ENCODE measurements around the gene BEGAIN.

BEGAIN gene

GRCh38 chr14:100567877-100568163 lies 19.4 kb downstream of the BEGAIN start:
- DNase-seq (ENCODE audit: low read depth), result no peak

GRCh38 chr14:100567009-100567876 lies 20.0 kb downstream of the BEGAIN start:
- DNase-seq (ENCODE audit: low read depth), result no peak

GRCh38 chr14:100566586-100566985 lies 20.6 kb downstream of the BEGAIN start:
- no peak for DNase-seq (ENCODE audit: low read depth)

- DNase-seq (ENCODE audit: low read depth), result no peak
These were observed 21.1 kb downstream of the BEGAIN start for GRCh38 chr14:100566119-100566518.

- DNase-seq (ENCODE audit: low read depth), result no peak
These were observed 21.6 kb downstream of the BEGAIN start for GRCh38 chr14:100565650-100566049.

- no peak for DNase-seq (ENCODE audit: low read depth)
These were observed 22.7 kb downstream of the BEGAIN start for GRCh38 chr14:100564512-100564911.

GRCh38 chr14:100562751-100563150 lies 24.5 kb downstream of the BEGAIN start:
- no peak for DNase-seq (ENCODE audit: low read depth)

- DNase-seq (ENCODE audit: low read depth), result no peak
These were observed 26.2 kb downstream of the BEGAIN start for GRCh38 chr14:100561005-100561404.

- no peak for DNase-seq (ENCODE audit: low read depth)
These were observed 26.7 kb downstream of the BEGAIN start for GRCh38 chr14:100560471-100560870.

- DNase-seq (ENCODE audit: low read depth), result no peak
These were observed 27.8 kb downstream of the BEGAIN start for GRCh38 chr14:100559455-100559854.

GRCh38 chr14:100558966-100559365 lies 28.3 kb downstream of the BEGAIN start:
- DNase-seq (ENCODE audit: low read depth), result no peak

GRCh38 chr14:100558226-100558625 lies 29.0 kb downstream of the BEGAIN start:
- no peak for DNase-seq (ENCODE audit: low read depth)

GRCh38 chr14:100557658-100558057 lies 29.6 kb downstream of the BEGAIN start:
- DNase-seq (ENCODE audit: low read depth), result no peak

GRCh38 chr14:100556936-100557505 lies 30.2 kb downstream of the BEGAIN start:
- no peak for DNase-seq (ENCODE audit: low read depth)

- DNase-seq (ENCODE audit: low read depth), result no peak
These were observed 31.1 kb downstream of the BEGAIN start for GRCh38 chr14:100556140-100556475.

- DNase-seq (ENCODE audit: low read depth), result no peak
These were observed 31.6 kb downstream of the BEGAIN start for GRCh38 chr14:100555436-100556139.

GRCh38 chr14:100554696-100555320 lies 32.4 kb downstream of the BEGAIN start:
- DNase-seq (ENCODE audit: low read depth), result no peak

GRCh38 chr14:100554082-100554677 lies 33.0 kb downstream of the BEGAIN start:
- no peak for DNase-seq (ENCODE audit: low read depth)

GRCh38 chr14:100553471-100553870 lies 33.7 kb downstream of the BEGAIN start:
- no peak for DNase-seq (ENCODE audit: low read depth)

- DNase-seq (ENCODE audit: low read depth), result no peak
These were observed 34.6 kb downstream of the BEGAIN start for GRCh38 chr14:100552524-100553125.

GRCh38 chr14:100551056-100551455 lies 36.2 kb downstream of the BEGAIN start:
- no peak for DNase-seq (ENCODE audit: low read depth)

Data from GM04504 (cell line).